ENCODE results near the gene KRT83. TPM values are rescaled to one million over a fixed set of nuclear protein-coding genes. Genes with fewer than 3 reads are reported as not detected.

Gene KRT83
- total RNA-seq, 4 donors from 2014 or later: 0.21 TPM; not detected in 3

GRCh38 chr12:52275686-52276085 is 45.5 kb downstream of the KRT83 start:
- Histone ChIP-seq H3K36me3 (no peaks in the 10 kb centered on the region), H3K27ac (no peak overlapping the region), H3K27me3 (no peaks in the 10 kb centered on the region), H3K4me1 (no peaks in the 10 kb centered on the region), H3K9me3 (no peaks in the 10 kb centered on the region), H3K4me3 (no peak overlapping the region)
- intact Hi-C loops (cut with DNase I; ENCODE audit: low total_unique reads): no loop called here
- DNase-seq: no peak
- TF ChIP-seq CTCF (IDR thresholded peaks at IDR 0.05) (no peak), POLR2A (IDR thresholded peaks at IDR 0.05) (no peak)

- no peak for DNase-seq
- Histone ChIP-seq H3K36me3 (no peaks in the 10 kb centered on the region), H3K27ac (no peak within 1 kb of the TSS), H3K27me3 (no peaks in the 10 kb centered on the region), H3K4me1 (no peaks in the 10 kb centered on the region), H3K4me3 (no peak within 1 kb of the TSS), H3K9me3 (no peaks in the 10 kb centered on the region)
- intact Hi-C loops (cut with DNase I; ENCODE audit: low total_unique reads): no loop called here
- TF ChIP-seq POLR2A (IDR thresholded peaks at IDR 0.05) (no peak), CTCF (IDR thresholded peaks at IDR 0.05) (no peak)
These were observed 46.6 kb downstream of the KRT83 start, which contains the start of gene KRT86 for GRCh38 chr12:52274521-52275120. KRT86 (plus strand) TSS chr12:52274645; CDS start chr12:52301917, 27,272 bp downstream.

GRCh38 chr12:52271158-52271557 is 50.0 kb downstream of the KRT83 start:
- Histone ChIP-seq H3K36me3 (no peaks in the 10 kb centered on the region), H3K27ac (no peak overlapping the region), H3K4me3 (no peak overlapping the region), H3K27me3 (no peaks in the 10 kb centered on the region), H3K4me1 (no peaks in the 10 kb centered on the region), H3K9me3 (no peaks in the 10 kb centered on the region)
- intact Hi-C loops (cut with DNase I; ENCODE audit: low total_unique reads): no loop called here
- no peak for DNase-seq
- no peak for TF ChIP-seq POLR2A (IDR thresholded peaks at IDR 0.05)
- no peak for TF ChIP-seq CTCF (IDR thresholded peaks at IDR 0.05)

- intact Hi-C loops (cut with DNase I; ENCODE audit: low total_unique reads): no loop called here
- no peaks in the 10 kb centered on the region for H3K9me3 ChIP-seq
- DNase-seq: no peak
These were observed 50.6 kb downstream of the KRT83 start for GRCh38 chr12:52270541-52271070.

More at GRCh38 chr12:52270541-52271070, 50.6 kb downstream of the KRT83 start:
- H3K36me3 ChIP-seq: no peaks in the 10 kb centered on the region
- no peaks in the 10 kb centered on the region for H3K4me1 ChIP-seq
- H3K27me3 ChIP-seq: no peaks in the 10 kb centered on the region
- no peak overlapping the region for H3K4me3 ChIP-seq
- H3K27ac ChIP-seq: no peak overlapping the region
- TF ChIP-seq POLR2A (IDR thresholded peaks at IDR 0.05) (no peak), CTCF (IDR thresholded peaks at IDR 0.05) (no peak)

Data from uterus (tissue), 4 donors.